Left lobe of liver (tissue), 2 donors: Measurements from ENCODE around the gene SSB. TPM values are rescaled to one million over a fixed set of nuclear protein-coding genes. Genes with fewer than 3 reads are reported as not detected.
"Not testable (repeated sequence)": the region's sequence is repeated elsewhere in the genome, so short reads cannot be mapped to it uniquely, and the experiment has no call there.

Experiments used
- ATAC-seq: fragments of 200-7000 bp; cut with Tn5 transposase; one replicate; pipeline ENCODE4 v1.9.1; 2020; ENCODE audit warnings: mild to moderate bottlenecking, moderate library complexity
- DNase-seq: peaks from one replicate; pipeline ENCODE4 v3.0.0-alpha.2; 2020; ENCODE audit warnings: low spot score
- total RNA-seq: library from RNA; stranded (reverse); gene quantifications from one replicate; pipeline ENCODE4 v1.2.1, GENCODE V29; 2021
- donor health status: DM: no; HTN: no; CAD: no; lungs with moderate emphysema.
- donor health status: DM: no; HTN: yes; CAD: no.

SSB gene
- total RNA-seq, 1 donor from 2014 or later, result 21.4 TPM

DNA sequence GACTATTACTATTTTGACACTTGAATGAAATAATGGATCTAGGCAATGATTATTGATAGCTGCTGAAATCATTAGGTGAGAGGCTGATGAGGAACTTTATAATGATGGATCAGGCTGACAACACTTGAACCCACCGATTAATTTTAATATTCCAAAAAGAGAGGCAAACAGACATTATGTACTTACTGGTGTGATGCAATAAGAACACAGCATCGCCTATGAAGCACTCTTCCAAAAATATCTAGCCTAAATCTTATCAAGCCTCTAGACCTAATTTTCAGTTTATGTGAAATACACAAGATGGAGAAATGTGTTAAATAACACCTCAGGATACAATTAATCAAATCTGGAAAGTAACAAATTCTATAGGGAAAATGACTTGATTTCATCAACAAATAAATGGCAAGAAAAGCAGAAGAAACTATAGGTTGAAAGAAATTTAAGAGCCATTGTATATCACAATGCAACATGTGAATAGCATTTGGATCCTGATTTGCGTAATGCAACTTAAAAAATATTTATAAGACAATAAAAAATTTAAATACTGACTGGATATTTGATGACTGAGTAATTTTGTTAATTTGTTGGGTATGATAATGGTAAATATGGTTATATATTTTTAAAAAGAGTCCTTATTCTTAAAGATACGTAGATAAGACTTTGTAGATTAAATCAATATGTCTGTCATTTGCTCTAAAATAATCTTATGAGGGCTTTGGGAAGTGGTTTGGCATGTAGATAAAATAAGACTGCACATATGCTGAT lies 17.2 kb upstream of the SSB start:
- DNase-seq, result no peak
- ATAC-seq, result no peak

GRCh38 chr2:169782513-169782912 lies 16.2 kb upstream of the SSB start:
- ATAC-seq (no peak), DNase-seq (no peak)

DNA sequence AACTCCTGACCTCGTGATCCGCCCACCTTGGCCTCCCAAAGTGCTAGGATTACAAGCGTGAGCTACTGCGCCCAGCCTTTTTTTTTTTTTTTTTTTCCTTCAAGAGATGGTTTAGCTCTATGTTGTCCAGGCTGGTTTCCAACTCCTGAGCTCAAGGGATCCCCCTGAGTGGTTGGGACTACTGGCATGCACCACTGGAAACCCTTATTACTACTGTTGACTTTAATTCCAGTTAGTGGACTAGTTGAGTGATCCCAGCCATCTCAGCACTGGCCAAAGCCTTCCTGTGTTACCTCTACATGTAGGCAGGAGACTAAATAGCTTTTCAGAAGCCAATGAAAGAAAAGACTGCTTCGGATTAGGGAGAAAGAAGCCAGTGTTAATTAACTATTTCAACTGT lies 8.1 kb upstream of the SSB start:
- DNase-seq, result no peak

GRCh38 chr2:169795181-169795580 lies 3.5 kb upstream of the SSB start:
- ATAC-seq (no peak), DNase-seq (no peak)

More for the DNA sequence above, 8.1 kb upstream of the SSB start:
- no peak for ATAC-seq

DNA sequence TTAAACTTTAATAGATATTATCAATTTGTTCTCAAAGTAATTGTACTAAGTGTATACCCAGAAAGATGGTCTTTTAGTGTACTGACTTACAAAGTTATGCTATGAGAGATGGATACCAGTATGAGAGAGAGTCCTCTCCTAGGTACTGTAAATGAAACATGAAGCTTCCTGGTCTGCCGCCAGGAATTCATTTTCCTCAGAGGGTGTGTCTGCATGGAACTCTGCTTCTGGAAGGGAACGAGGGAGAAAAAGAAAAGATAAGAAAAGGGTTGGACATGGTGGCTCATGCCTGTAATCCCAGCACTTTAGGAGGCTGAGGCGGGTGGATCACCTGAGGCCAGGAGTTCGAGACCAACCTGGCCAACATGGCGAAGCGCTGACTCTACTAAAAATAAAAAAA lies 2.2 kb upstream of the SSB start:
- DNase-seq, result no peak
- no peak for ATAC-seq

DNA sequence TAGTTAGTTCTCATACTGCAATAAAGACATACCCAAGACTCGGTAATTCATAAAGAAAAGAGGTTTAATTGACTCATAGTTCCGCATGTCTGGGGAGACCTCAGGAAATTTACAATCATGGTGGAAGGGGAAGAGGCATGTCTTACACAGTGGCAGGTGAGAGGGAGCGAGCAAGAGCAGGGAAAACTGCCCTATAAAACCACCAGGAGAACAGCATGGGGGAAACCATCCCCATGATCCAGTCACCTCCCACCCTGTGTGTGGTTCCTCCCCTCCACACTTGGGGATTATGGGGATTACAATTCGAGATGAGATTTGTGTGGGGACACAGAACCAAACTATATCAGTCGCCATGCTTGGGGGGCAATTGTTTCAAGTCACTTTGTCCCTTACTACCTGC lies 1.1 kb upstream of the SSB start:
- ATAC-seq (no peak), DNase-seq (no peak)

DNA sequence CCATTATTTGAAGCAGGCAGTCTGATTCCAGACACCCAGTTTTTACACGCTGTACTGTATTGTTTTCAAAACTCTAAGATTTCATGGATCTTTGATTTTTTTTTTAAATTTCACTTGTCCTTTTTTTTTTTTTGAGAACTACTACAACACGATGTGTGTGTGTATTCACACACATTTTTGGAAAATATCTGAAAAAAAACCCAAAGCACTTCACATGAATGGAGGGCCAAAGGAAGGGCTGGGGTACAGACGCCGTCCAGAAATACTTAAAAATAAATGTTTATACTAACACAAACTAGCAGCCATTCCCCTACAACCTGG lies 314 bp upstream of the SSB start:
- DNase-seq, result no peak
- no peak for ATAC-seq

- no peak for ATAC-seq
- no peak for DNase-seq
Observed at GRCh38 chr2:169803480-169803879, 4.8 kb downstream of the SSB start.

- no peak for DNase-seq
- ATAC-seq, result no peak
Observed at GRCh38 chr2:169806586-169806985, 7.9 kb downstream of the SSB start.

DNA sequence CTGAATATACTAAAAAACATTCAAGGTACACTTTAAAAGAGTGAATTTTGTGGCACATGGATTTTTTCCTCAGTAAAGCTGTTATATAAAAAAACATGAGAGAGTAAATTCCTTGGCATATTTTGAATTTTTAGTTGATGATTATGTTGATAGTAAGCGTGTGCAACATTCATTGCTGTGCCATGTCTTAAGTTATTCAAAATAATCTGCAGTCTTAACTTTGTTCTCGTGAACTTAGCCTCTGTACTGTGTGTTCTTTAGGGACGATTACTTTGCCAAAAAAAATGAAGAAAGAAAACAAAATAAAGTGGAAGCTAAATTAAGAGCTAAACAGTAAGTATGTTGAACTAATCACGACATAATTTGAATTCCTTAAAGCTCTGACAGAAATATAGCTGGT lies 9.6 kb downstream of the SSB start:
- no peak for DNase-seq
- ATAC-seq, result no peak

GRCh38 chr2:169815849-169816248 lies 17.2 kb downstream of the SSB start:
- ATAC-seq (no peak), DNase-seq (no peak)

- not testable (repeated sequence) for DNase-seq, ATAC-seq
Observed at GRCh38 chr2:169816961-169817360, 18.3 kb downstream of the SSB start.

DNA sequence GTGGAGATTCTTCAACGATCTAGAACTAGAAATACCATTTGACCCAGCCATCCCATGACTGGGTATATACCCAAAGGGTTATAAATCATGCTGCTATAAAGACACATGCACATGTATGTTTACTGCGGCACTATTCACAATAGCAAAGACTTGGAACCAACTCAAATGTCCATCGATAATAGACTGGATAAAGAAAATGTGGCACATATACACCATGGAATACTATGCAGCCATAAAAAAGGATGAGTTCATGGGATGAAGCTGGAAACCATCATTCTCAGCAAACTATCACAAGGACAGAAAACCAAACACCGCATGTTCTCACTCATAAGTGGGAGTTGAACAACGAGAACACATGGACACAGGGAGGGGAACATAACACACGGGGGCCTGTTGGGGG lies 18.7 kb downstream of the SSB start:
- ATAC-seq, DNase-seq: not testable (repeated sequence)

GRCh38 chr2:169818241-169818640 lies 19.6 kb downstream of the SSB start:
- ATAC-seq (no peak), DNase-seq (no peak)

DNA sequence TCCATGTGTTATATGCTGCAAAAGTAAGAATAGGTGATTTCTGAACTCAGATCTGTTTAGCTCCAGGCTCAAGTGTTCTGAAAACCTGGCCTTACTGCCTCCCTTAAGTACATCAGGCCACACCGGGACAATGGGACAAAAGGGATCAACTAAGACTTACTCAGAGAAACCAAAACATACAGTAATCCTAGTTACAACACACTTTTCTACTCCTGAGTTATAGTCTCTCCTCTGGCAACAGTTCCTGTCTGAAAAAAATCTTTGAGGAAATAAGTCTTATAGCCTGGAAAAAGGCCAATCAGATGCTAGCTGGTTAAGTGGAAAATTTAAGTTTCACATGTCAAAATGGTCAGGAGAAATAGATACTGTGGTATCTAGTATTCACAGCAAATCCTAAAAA lies 20.4 kb downstream of the SSB start:
- DNase-seq, result no peak
- ATAC-seq, result no peak

GRCh38 chr2:169820101-169820500 lies 21.4 kb downstream of the SSB start:
- ATAC-seq, DNase-seq: not testable (repeated sequence)

GRCh38 chr2:169822036-169822435 lies 23.4 kb downstream of the SSB start:
- DNase-seq, result no peak
- ATAC-seq, result no peak

DNA sequence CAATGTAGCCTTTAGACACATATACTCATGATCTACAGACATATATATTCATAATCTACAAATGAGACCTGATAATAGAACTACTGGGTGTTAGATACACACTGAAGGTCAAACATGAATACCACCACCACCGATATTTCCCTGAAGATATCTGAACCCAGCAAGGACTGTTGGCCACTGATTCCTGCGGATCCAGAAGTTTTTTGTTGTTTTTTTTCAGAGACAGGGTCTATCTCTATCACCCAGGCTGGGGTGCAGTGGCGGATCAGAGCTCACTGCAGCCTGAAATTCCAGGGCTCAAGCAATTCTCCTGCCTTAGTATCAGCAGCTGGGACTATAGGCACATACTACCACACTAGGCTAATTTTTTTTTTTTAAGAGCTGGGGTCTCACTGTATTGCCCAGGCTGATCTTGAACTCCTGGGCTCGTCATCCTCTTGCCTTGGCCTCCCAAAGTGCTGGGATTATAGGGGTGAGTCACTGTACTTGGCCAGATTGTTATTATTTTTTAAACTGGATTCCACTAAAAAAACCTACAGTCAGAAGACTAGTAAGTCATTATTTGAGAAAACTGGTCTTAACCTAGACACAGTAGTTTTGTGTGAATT lies 24.2 kb downstream of the SSB start:
- no peak for ATAC-seq
- DNase-seq, result no peak

DNA sequence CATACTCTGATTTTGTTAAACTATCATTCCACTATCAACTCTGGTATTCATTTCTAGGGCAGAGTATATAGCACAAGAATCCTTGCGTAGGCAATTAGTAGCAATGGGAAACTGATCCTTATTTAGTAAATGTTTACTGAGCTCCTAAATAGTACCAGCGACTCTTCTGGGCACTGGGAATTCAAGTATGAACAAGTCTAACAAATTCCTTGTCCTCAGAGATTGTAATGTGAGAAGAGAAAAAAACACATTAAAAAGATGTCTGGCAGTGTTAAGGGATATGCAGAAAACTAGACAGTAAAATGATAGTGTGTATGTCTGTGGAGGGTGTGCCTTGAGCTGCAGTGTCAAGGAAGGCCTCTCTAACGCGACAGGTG lies 25.3 kb downstream of the SSB start:
- DNase-seq, result no peak
- no peak for ATAC-seq

GRCh38 chr2:169824373-169825333 lies 26.0 kb downstream of the SSB start, which contains the start of gene METTL5:
Gene METTL5, minus strand, starts transcription at chr2:169824905. Its CDS starts 308 bp downstream, at chr2:169824597.
- DNase-seq, result peak; percentile 89
- ATAC-seq, result peak; percentile 85

DNA sequence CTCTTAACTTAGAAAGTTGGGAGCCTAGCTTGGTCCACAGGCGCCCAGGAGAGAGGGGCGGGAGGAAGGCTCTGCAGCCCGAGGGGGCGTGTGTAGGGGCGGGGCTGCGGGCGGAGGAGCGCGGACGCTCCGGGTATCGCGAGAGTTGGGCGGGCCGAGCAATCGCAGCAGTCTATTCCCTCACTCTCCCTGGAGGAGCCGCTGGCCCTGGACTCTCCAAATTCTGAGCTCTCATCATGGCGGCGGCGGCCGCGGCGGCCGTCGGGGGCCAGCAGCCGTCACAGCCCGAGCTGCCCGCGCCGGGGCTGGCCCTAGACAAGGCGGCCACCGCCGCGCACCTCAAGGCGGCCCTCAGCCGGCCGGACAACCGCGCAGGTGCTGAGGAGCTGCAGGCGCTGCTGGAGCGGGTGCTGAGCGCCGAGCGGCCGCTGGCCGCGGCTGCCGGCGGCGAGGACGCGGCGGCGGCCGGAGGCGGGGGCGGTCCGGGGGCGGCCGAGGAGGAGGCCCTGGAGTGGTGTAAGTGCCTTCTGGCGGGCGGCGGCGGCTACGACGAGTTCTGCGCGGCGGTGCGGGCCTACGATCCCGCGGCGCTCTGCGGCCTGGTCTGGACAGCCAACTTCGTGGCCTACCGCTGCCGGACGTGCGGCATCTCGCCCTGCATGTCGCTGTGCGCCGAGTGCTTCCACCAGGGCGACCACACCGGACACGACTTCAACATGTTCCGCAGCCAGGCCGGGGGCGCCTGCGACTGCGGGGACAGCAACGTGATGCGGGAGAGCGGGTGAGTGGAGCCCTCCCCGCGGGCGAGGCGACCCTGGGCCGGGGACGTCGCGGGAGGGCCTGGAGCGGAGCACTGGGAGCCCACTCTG lies 28.8 kb downstream of the SSB start, which contains the start of gene UBR3:
Gene UBR3, plus strand, starts transcription at position 183 of the 869 bp plus-strand sequence. Its CDS starts 54 bp downstream, at position 237.
- ATAC-seq (peak; percentile 81), DNase-seq (peak; percentile 94)
